ENCODE results near the gene KIF13A. TPM values are rescaled to one million over a fixed set of nuclear protein-coding genes. Genes with fewer than 3 reads are reported as not detected.
"Not testable (repeated sequence)": the region's sequence is repeated elsewhere in the genome, so short reads cannot be mapped to it uniquely, and the experiment has no call there.

KIF13A gene
- total RNA-seq, 3 donors from 2014 or later, result 45.6 to 85.9 (median 46.9) TPM

DNA sequence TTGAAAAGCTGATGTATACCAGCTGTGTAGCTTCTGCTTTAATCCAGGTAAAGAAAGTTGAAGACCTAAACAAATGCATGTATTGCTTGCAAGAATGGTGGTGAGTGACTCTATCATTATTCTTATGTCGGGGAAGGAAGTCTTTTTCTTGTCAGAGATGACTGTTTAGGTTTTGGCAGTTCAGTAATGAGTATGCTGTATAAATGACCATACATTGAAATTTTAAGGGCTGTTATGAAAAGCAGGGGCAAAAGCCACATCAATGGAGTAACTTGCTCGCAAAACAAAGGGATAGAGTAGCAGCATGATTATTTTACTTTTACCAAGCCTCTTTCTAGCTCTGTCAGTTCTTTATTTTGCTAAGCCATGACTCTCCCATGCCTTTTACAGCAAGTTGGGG, 224.8 kb downstream of the KIF13A start:
- no peak for TF ChIP-seq CTCF (IDR thresholded peaks at IDR 0.05)
- Histone ChIP-seq H3K9me3 (no peaks in the 10 kb centered on the region), H3K4me3 (no peak overlapping the region), H3K36me3 (ENCODE audit: low read depth) (no peaks in the 10 kb centered on the region), H3K4me1 (ENCODE audit: low read depth) (no peaks in the 10 kb centered on the region)
- intact Hi-C loops (cut with DNase I, micrococcal nuclease), result no loop called here
- ATAC-seq, result no peak
- DNase-seq, result no peak

GRCh38 chr6:17758119-17758518, 229.3 kb downstream of the KIF13A start:
- no peaks in the 10 kb centered on the region for H3K9me3 ChIP-seq
- intact Hi-C loops (cut with DNase I, micrococcal nuclease), result no loop called here
- no peaks in the 10 kb centered on the region for H3K36me3 ChIP-seq (ENCODE audit: low read depth)
- H3K4me3 ChIP-seq, result no peak overlapping the region
- no peak for TF ChIP-seq CTCF (IDR thresholded peaks at IDR 0.05)
- DNase-seq (no peak), ATAC-seq (no peak)
- H3K4me1 ChIP-seq (ENCODE audit: low read depth), result no peaks in the 10 kb centered on the region

- Histone ChIP-seq H3K9me3 (no peaks in the 10 kb centered on the region), H3K4me1 (ENCODE audit: low read depth) (no peaks in the 10 kb centered on the region), H3K4me3 (no peak overlapping the region), H3K36me3 (ENCODE audit: low read depth) (no peaks in the 10 kb centered on the region)
- intact Hi-C loops (cut with DNase I, micrococcal nuclease), result no loop called here
- TF ChIP-seq CTCF (IDR thresholded peaks at IDR 0.05), result no peak
- ATAC-seq, result no peak
- no peak for DNase-seq
Observed at GRCh38 chr6:17754254-17754653, 233.2 kb downstream of the KIF13A start.

- DNase-seq; ATAC-seq; H3K36me3 ChIP-seq (ENCODE audit: low read depth); H3K4me3 ChIP-seq; H3K9me3 ChIP-seq; H3K4me1 ChIP-seq (ENCODE audit: low read depth); intact Hi-C loops (cut with DNase I, micrococcal nuclease): not testable (repeated sequence)
Observed at GRCh38 chr6:17745324-17745723, 242.1 kb downstream of the KIF13A start.

- H3K4me1 ChIP-seq (ENCODE audit: low read depth); H3K4me3 ChIP-seq; intact Hi-C loops (cut with DNase I, micrococcal nuclease); ATAC-seq; H3K36me3 ChIP-seq (ENCODE audit: low read depth); DNase-seq; H3K9me3 ChIP-seq: not testable (repeated sequence)
Observed at GRCh38 chr6:17744757-17745308, 242.6 kb downstream of the KIF13A start.

- intact Hi-C loops (cut with DNase I, micrococcal nuclease), result no loop called here
- TF ChIP-seq CTCF (IDR thresholded peaks at IDR 0.05), result no peak
Observed at GRCh38 chr6:17744019-17744756, 243.2 kb downstream of the KIF13A start.

More at GRCh38 chr6:17744019-17744756, 243.2 kb downstream of the KIF13A start:
- Histone ChIP-seq H3K36me3 (ENCODE audit: low read depth) (no peaks in the 10 kb centered on the region), H3K4me1 (ENCODE audit: low read depth) (no peaks in the 10 kb centered on the region), H3K9me3 (no peaks in the 10 kb centered on the region), H3K4me3 (no peak overlapping the region)
- DNase-seq (no peak), ATAC-seq (no peak)
